H1 (cell line): ENCODE results near the gene NDUFV1.

Source experiments
- POLR2A ChIP-seq, 2 experiments: IDR thresholded peaks; 1 replicate in 1 of 2; 2 replicates in 1 of 2; pipeline ENCODE4 v1.6.1; 2011; ENCODE audit warnings: low read depth in 2 of 2, low read length in 2 of 2, mild to moderate bottlenecking in 2 of 2; ENCODE audit errors: control extremely low read depth in 1 of 2
- TF ChIP-seq, protein P1 (sequence below), 3 experiments: IDR thresholded peaks; 1 replicate in 2 of 3; 2 replicates in 1 of 3; pipeline versions ENCODE4 v1.5.1 to v1.6.1; 2011; ENCODE audit warnings: low read length in 3 of 3, mild to moderate bottlenecking in 3 of 3, inconsistent platforms in 2 of 3, low read depth in 1 of 3, moderate library complexity in 1 of 3; ENCODE audit not compliant: insufficient read depth in 1 of 3; ENCODE audit errors: control extremely low read depth in 1 of 3

DNA sequence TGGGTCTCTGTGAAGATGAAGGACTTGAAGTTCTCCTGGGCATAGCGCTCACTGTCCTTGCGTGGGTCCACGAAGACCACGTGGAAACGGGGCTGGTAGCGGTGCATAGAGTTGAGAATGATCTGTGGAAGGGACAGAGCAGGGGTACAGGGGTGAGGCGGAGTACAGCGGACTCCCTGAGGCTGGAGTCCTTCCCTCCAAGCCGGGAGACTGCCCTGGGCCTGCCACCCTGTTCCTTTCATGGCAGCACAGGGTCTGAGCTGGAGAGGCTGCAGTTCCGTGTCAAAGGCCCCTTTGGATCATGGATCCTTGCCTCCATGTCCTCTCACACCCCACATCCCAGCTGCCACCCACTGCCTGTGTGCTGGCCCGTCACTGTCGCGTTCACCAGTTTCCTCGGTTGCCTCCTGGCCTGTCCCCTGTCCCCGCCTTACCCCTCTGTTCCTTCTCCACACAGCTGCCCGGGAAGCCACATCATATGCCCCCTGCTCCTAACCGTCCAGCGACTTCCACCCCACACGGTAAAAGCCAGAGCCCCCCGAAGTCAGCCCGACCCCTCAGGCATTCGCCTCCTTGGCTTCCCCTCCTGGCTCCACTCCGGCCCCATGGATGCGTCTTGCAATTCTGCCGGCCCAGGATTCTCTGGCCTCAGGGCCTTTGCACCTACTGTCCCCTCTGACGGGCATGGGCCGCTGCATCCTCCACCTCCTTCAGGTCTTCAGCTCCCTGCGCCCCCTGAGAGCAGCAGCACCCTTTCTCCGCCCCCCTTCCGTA, 26.4 kb downstream of the NDUFV1 start:
- peak in 1 of 2 experiments; percentile 62; a peak in 1 of 3 replicates for TF ChIP-seq POLR2A (IDR thresholded peaks at IDR 0.05; ENCODE audit: control extremely low read depth in 1 of 2, low read depth in 2 of 2, low read length in 2 of 2)
- TF ChIP-seq, protein P1, sequence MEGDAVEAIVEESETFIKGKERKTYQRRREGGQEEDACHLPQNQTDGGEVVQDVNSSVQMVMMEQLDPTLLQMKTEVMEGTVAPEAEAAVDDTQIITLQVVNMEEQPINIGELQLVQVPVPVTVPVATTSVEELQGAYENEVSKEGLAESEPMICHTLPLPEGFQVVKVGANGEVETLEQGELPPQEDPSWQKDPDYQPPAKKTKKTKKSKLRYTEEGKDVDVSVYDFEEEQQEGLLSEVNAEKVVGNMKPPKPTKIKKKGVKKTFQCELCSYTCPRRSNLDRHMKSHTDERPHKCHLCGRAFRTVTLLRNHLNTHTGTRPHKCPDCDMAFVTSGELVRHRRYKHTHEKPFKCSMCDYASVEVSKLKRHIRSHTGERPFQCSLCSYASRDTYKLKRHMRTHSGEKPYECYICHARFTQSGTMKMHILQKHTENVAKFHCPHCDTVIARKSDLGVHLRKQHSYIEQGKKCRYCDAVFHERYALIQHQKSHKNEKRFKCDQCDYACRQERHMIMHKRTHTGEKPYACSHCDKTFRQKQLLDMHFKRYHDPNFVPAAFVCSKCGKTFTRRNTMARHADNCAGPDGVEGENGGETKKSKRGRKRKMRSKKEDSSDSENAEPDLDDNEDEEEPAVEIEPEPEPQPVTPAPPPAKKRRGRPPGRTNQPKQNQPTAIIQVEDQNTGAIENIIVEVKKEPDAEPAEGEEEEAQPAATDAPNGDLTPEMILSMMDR (IDR thresholded peaks at IDR 0.05; ENCODE audit: control extremely low read depth in 1 of 3, insufficient read depth in 1 of 3, low read depth in 1 of 3, low read length in 3 of 3): no peak
